WTC11 (cell line): ENCODE results near the gene GNL2. TPM values are rescaled to one million over a fixed set of nuclear protein-coding genes. Genes with fewer than 3 reads are reported as not detected.
A peak's percentile ranks its signal among the peaks of the same experiment; 100 is the strongest.

ENCODE experiments used
- ATAC-seq: fragments of 200-7000 bp; cut with Tn5 transposase; 2 replicates; pipeline ENCODE4 v1.10.0; 2021; ENCODE audit warnings: mild to moderate bottlenecking, moderate library complexity
- CTCF ChIA-PET: fragments of 300-600 bp; sonication (Branson Sonifier 250); formaldehyde crosslinking; loops from one replicate; lab custom pipeline; 2021; ENCODE audit warnings: antibody characterized with exemption; lab: Charles Lee
- POLR2A ChIA-PET: fragments of 350-600 bp; sonication (Branson Sonifier 250); formaldehyde crosslinking; loops from one replicate; lab custom pipeline; 2021; ENCODE audit warnings: antibody characterized with exemption; lab: Charles Lee
- DNase-seq: peaks from one replicate; pipeline ENCODE4 v3.0.0; 2021; ENCODE audit warnings: low spot score
- H3K27ac Mint-ChIP-seq: 2 replicates; pipeline ENCODE4 v1.8.0; 2021; ENCODE audit warnings: mixed read lengths
- H3K27me3 Mint-ChIP-seq: 2 replicates; pipeline ENCODE4 v1.8.0; 2021; ENCODE audit warnings: low read depth, mild to moderate bottlenecking, moderate library complexity, mixed read lengths
- H3K36me3 Mint-ChIP-seq: 2 replicates; pipeline ENCODE4 v1.8.0; 2021; ENCODE audit warnings: mixed read lengths
- H3K4me1 Mint-ChIP-seq: 2 replicates; pipeline ENCODE4 v1.8.0; 2022; ENCODE audit warnings: mixed read lengths
- H3K4me3 Mint-ChIP-seq: 2 replicates; pipeline ENCODE4 v1.8.0; 2021; ENCODE audit warnings: mild to moderate bottlenecking, moderate library complexity, mixed read lengths
- H3K9me3 Mint-ChIP-seq: 2 replicates; pipeline ENCODE4 v1.8.0; 2021; ENCODE audit warnings: mixed read lengths
- ATF1 ChIP-seq: sonication (generic); formaldehyde crosslinking; IDR thresholded peaks from 2 replicates; pipeline ENCODE4 v1.8.1; 2023; ENCODE audit warnings: mild to moderate bottlenecking, moderate library complexity, missing genetic modification reagents
- ATF6 ChIP-seq: sonication (generic); formaldehyde crosslinking; IDR thresholded peaks from 2 replicates; pipeline ENCODE4 v1.8.1; 2023; ENCODE audit warnings: mild to moderate bottlenecking, missing genetic modification reagents
- E2F1 ChIP-seq: sonication (generic); formaldehyde crosslinking; IDR thresholded peaks from 2 replicates; pipeline ENCODE4 v1.8.0; 2022; ENCODE audit warnings: mild to moderate bottlenecking, missing genetic modification reagents
- E2F5 ChIP-seq: sonication (generic); formaldehyde crosslinking; IDR thresholded peaks from 2 replicates; pipeline ENCODE4 v1.8.1; 2022; ENCODE audit warnings: mild to moderate bottlenecking, moderate library complexity, missing genetic modification reagents
- FOXP1 ChIP-seq: sonication (generic); formaldehyde crosslinking; IDR thresholded peaks from 2 replicates; pipeline ENCODE4 v1.8.0; 2022; ENCODE audit warnings: missing genetic modification reagents, mild to moderate bottlenecking, moderate library complexity, borderline replicate concordance
- FOXP4 ChIP-seq: sonication (generic); formaldehyde crosslinking; IDR thresholded peaks from 2 replicates; pipeline ENCODE4 v1.8.0; 2022; ENCODE audit warnings: mild to moderate bottlenecking, missing genetic modification reagents
- MXD4 ChIP-seq: fragments of 250-450 bp; sonication (Bioruptor Pico); IDR thresholded peaks from 2 replicates; pipeline ENCODE4 v1.8.0; 2021; ENCODE audit warnings: mild to moderate bottlenecking, moderate library complexity, borderline replicate concordance
- NFE2L1 ChIP-seq: sonication (generic); formaldehyde crosslinking; IDR thresholded peaks from 2 replicates; pipeline ENCODE4 v1.8.1; 2023; ENCODE audit warnings: missing genetic modification reagents
- TEAD1 ChIP-seq: sonication (generic); formaldehyde crosslinking; IDR thresholded peaks from 2 replicates; pipeline ENCODE4 v1.8.0; 2022; ENCODE audit warnings: mild to moderate bottlenecking, missing genetic modification reagents
- USF1 ChIP-seq: sonication (generic); formaldehyde crosslinking; IDR thresholded peaks from 2 replicates; pipeline ENCODE4 v1.8.0; 2022; ENCODE audit warnings: mild to moderate bottlenecking, missing genetic modification reagents
- ZNF121 ChIP-seq: sonication (generic); formaldehyde crosslinking; IDR thresholded peaks from 2 replicates; pipeline ENCODE4 v1.8.0; 2023; ENCODE audit warnings: missing genetic modification reagents
- ZNF138 ChIP-seq: sonication (generic); formaldehyde crosslinking; conservative IDR thresholded peaks from 2 replicates; pipeline ENCODE4 v1.8.1; 2022; ENCODE audit warnings: mild to moderate bottlenecking, moderate library complexity, missing genetic modification reagents
- ZNF263 ChIP-seq: sonication (generic); formaldehyde crosslinking; IDR thresholded peaks from 2 replicates; pipeline ENCODE4 v1.8.1; 2022; ENCODE audit warnings: low read depth, mild to moderate bottlenecking, moderate library complexity, missing genetic modification reagents
- ZNF281 ChIP-seq: sonication (generic); formaldehyde crosslinking; IDR thresholded peaks from 2 replicates; pipeline ENCODE4 v1.8.0; 2023; ENCODE audit warnings: mild to moderate bottlenecking, missing genetic modification reagents
- ZNF396 ChIP-seq: fragments of 250-450 bp; sonication (Bioruptor Pico); IDR thresholded peaks from 2 replicates; pipeline ENCODE4 v1.8.0; 2021; ENCODE audit warnings: mild to moderate bottlenecking, moderate library complexity, borderline replicate concordance
- ZNF423 ChIP-seq: fragments of 250-450 bp; sonication (Bioruptor Pico); IDR thresholded peaks from 2 replicates; pipeline ENCODE4 v2.1.2; 2022; ENCODE audit warnings: mild to moderate bottlenecking, moderate library complexity
- total RNA-seq: library from RNA; stranded (reverse); gene quantifications from 3 replicates; pipeline ENCODE4 v1.2.3, GENCODE V29; 2021

Gene GNL2
- total RNA-seq, 1 experiment from 2014 or later = 92.8 TPM

- peaks cover 25% of the 10 kb centered on the region for H3K36me3 Mint-ChIP-seq
- H3K4me1 Mint-ChIP-seq = peaks cover 15% of the 10 kb centered on the region
- H3K9me3 Mint-ChIP-seq = no peaks in the 10 kb centered on the region
- peak overlapping the region; percentile 99 for H3K4me3 Mint-ChIP-seq
- TF ChIP-seq USF1 (CRISPR knock-in tag) = no peak
- no peak for TF ChIP-seq ZNF121
- TF ChIP-seq MXD4 (CRISPR knock-in tag) = no peak
- no peak for TF ChIP-seq ATF1 (CRISPR knock-in tag)
- TF ChIP-seq FOXP4 = no peak
- TF ChIP-seq ATF6 (CRISPR knock-in tag) = no peak
- TF ChIP-seq TEAD1 (CRISPR knock-in tag) = no peak
- no peak for TF ChIP-seq ZNF423 (CRISPR knock-in tag)
- no peak for TF ChIP-seq ZNF138 (CRISPR knock-in tag)
- no peak for TF ChIP-seq E2F1 (CRISPR knock-in tag)
- TF ChIP-seq NFE2L1 (CRISPR knock-in tag) = no peak
- TF ChIP-seq ZNF281 = no peak
- no peak for TF ChIP-seq E2F5 (CRISPR knock-in tag)
- no peak for TF ChIP-seq ZNF263 (CRISPR knock-in tag)
- TF ChIP-seq FOXP1 (CRISPR knock-in tag) = no peak
- no peak for TF ChIP-seq ZNF396 (CRISPR knock-in tag)
- CTCF ChIA-PET = interaction anchor here (0.9 to 2.2 kb wide), 9 partner anchors 9 to 264 kb away, joined by 3 to 18 read pairs (median 5); partner anchors contain the start of genes CDCA8 and MEAF6
- POLR2A ChIA-PET = interaction anchor here (1.4 kb wide), 1 partner anchor 94 kb away, joined by 3 read pairs; a partner anchor contains a TSS
- H3K27me3 Mint-ChIP-seq = peaks cover 10% of the 10 kb centered on the region
- ATAC-seq (no peak; the same call in 1 of the 2 replicates), DNase-seq (no peak)
- H3K27ac Mint-ChIP-seq = peak overlapping the region; percentile 37; the same call in 1 of the 2 replicates
These were observed 488 bp upstream of the GNL2 start for GRCh38 chr1:37596182-37596667.
